GM13977 (cell line): ENCODE results near the gene CAMTA1.

Experiments
- DNase-seq: peaks from one replicate; pipeline ENCODE4 v3.0.0; 2012; ENCODE audit warnings: low spot score
- CTCF ChIP-seq: IDR thresholded peaks from 2 replicates; pipeline ENCODE4 v1.5.1; 2012; ENCODE audit warnings: mild to moderate bottlenecking, control low read depth; ENCODE audit not compliant: insufficient read depth; ENCODE audit errors: extremely low read depth, missing control alignments
- in situ Hi-C: fragments of 300-500 bp; cut with MboI; formaldehyde crosslinking; loops from one replicate; pipeline ENCODE4 v1.12.0; 2022; ENCODE audit warnings: low sequenced_read_pairs, low pct_unique_long_range_greater_than_20kb, mixed read lengths, inconsistent platforms; ENCODE audit not compliant: unreplicated experiment

CAMTA1 gene

DNA sequence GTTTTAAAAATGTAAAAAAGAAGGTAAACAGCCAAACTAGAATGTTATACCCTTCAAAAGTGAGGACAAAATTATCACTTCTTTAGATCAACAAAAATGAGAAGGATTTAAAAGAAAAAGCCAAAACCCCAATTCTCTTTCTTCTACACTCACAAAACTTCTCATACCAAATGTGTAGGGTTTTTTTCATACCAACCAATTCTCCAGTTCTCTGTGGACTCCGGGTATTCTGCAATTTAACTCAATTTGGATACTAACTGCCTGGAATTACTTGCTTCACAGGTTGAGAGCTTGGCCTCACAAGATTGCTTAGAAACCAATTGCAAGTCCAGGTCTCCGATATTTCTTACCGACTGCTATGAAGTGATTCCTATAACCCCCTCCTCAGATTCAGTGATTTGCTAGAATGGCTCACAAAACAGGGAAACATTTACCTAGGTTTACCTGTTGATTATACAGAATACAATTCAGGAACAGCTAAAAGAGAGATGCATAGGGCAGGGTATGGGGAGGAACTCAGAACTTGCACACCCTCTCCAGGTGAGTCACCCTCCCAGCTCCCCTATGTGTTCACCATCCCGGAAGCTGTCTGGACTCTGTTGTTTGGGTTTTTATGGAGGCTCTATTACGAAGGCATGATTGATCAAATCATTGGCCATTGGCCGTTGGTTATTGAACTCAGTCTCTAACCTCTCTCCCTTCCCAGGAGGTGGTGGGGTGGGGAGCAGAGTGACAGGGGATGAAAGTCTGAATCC is 67.1 kb downstream of the CAMTA1 start:
- in situ Hi-C loops, result no loop called here
- TF ChIP-seq CTCF, result no peak

GRCh38 chr1:6854166-6854565 is 68.9 kb downstream of the CAMTA1 start:
- no peak for TF ChIP-seq CTCF
- in situ Hi-C loops, result no loop called here
- DNase-seq, result no peak

More for the DNA sequence above, 67.1 kb downstream of the CAMTA1 start:
- no peak for DNase-seq

- no peak for TF ChIP-seq CTCF
- DNase-seq, result no peak
- in situ Hi-C loops, result no loop called here
Observed at GRCh38 chr1:6857831-6858230, 72.6 kb downstream of the CAMTA1 start.

GRCh38 chr1:6858596-6858995 is 73.3 kb downstream of the CAMTA1 start:
- TF ChIP-seq CTCF, result no peak
- DNase-seq, result no peak
- in situ Hi-C loops, result no loop called here

- in situ Hi-C loops, result no loop called here
- no peak for DNase-seq
- no peak for TF ChIP-seq CTCF
Observed at GRCh38 chr1:6859415-6860343, 74.4 kb downstream of the CAMTA1 start.

DNA sequence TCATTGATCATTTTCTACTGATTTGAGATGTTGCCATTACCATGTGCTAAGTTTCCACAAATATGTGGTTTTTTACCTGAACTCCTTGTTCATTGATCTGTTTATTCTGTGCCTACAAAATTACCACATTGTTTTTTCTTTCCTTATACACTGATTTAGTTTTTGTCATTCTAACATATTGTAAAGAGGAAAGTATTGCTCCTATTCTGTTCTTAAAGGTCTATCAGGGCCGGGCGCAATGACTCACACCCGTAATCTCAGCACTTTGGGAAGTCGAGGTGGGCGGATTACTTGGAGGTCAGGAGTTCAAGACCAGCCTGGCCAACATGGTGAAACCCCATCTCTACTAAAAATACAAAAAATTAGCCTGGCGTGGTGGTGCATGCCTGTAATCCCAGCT is 75.1 kb downstream of the CAMTA1 start:
- no peak for DNase-seq
- TF ChIP-seq CTCF, result no peak
- in situ Hi-C loops, result no loop called here
